GM12878 (cell line): ENCODE results near the gene BCL11A. TPM values are rescaled to one million over a fixed set of nuclear protein-coding genes. Genes with fewer than 3 reads are reported as not detected.
A peak's percentile ranks its signal among the peaks of the same experiment; 100 is the strongest.

Source experiments
- ATAC-seq: fragments of 200-7000 bp; cut with Tn5 transposase; 3 replicates; pipeline ENCODE4 v1.9.1; 2020; ENCODE audit warnings: mild to moderate bottlenecking, moderate library complexity
- BruUV-seq: library from RNA; stranded (reverse); fragments of 400-500 nt; replicated peaks from 2 replicates; lab custom pipeline; 2021; lab: Mats Ljungman, UMichigan
- CTCF ChIA-PET: fragments of 300-600 bp; sonication (Branson Sonifier 250); formaldehyde crosslinking; extraction: SDS; loops from one replicate; lab custom pipeline; 2021; ENCODE audit warnings: inconsistent platforms; lab: Yijun Ruan, JAX
- POLR2A ChIA-PET: fragments of 350-600 bp; formaldehyde crosslinking; extraction: SDS; loops from one replicate; lab custom pipeline; 2021; ENCODE audit warnings: inconsistent platforms; lab: Charles Lee
- RAD21 ChIA-PET: fragments of 300-600 bp; sonication (Branson Sonifier 250); formaldehyde crosslinking; loops from one replicate; lab custom pipeline; 2023; ENCODE audit warnings: antibody characterized with exemption; ENCODE audit not compliant: unreplicated experiment; lab: Charles Lee
- SMC1A ChIA-PET: fragments of 300-600 bp; sonication (Branson Sonifier 250); formaldehyde crosslinking; loops from one replicate; lab custom pipeline; 2023; ENCODE audit not compliant: unreplicated experiment, uncharacterized antibody; lab: Charles Lee
- DNase-seq: peaks from one replicate; pipeline ENCODE4 v3.0.0-alpha.2; 2011; ENCODE audit warnings: low read depth, low spot score
- FAIRE-seq: peaks from 3 replicates; lab custom pipeline; 2011; peaks lifted over from hg19 to GRCh38; lab: Jason Lieb, UNC
- H2AFZ ChIP-seq: 2 replicates; pipeline ENCODE4 v1.6.0; 2011; ENCODE audit warnings: low read depth, low read length, control low read depth; ENCODE audit not compliant: control insufficient read depth
- H3K27ac ChIP-seq: 2 replicates; pipeline ENCODE4 v1.5.1; 2011; ENCODE audit warnings: control low read depth; ENCODE audit not compliant: control insufficient read depth, insufficient read depth
- H3K27me3 ChIP-seq, 2 experiments: replicated peaks in 1 of 2; 2 replicates each; pipeline versions ENCODE4 v1.6.0 to v1.6.1; 2011; ENCODE audit warnings: low read length in 1 of 2; ENCODE audit not compliant: control insufficient read depth in 2 of 2, insufficient read depth in 2 of 2
- H3K36me3 ChIP-seq, 2 experiments: 2 replicates each; pipeline ENCODE4 v1.5.1; 2011; ENCODE audit warnings: low read length in 1 of 2; ENCODE audit not compliant: control insufficient read depth in 2 of 2, insufficient read depth in 2 of 2
- H3K4me1 ChIP-seq: 2 replicates; pipeline ENCODE4 v1.6.1; 2011; ENCODE audit warnings: mild to moderate bottlenecking, low read length, moderate library complexity, mixed read lengths; ENCODE audit not compliant: control insufficient read depth, insufficient read depth
- H3K4me2 ChIP-seq: 2 replicates; pipeline ENCODE4 v1.6.0; 2011; ENCODE audit warnings: control low read depth; ENCODE audit not compliant: control insufficient read depth, insufficient read depth
- H3K4me3 ChIP-seq: fragments of 200-600 bp; sonication (generic); 2 replicates; pipeline ENCODE4 v1.5.1; 2016
- H3K79me2 ChIP-seq: 2 replicates; pipeline ENCODE4 v1.6.0; 2011; ENCODE audit warnings: low read length; ENCODE audit not compliant: control insufficient read depth, insufficient read depth
- H3K9ac ChIP-seq: 2 replicates; pipeline ENCODE4 v1.8.0; 2011; ENCODE audit warnings: low read length, control low read depth, mixed read lengths; ENCODE audit not compliant: control insufficient read depth, insufficient read depth
- H3K9me3 ChIP-seq: replicated peaks from 3 replicates; pipeline ENCODE4 v1.5.1; 2011; ENCODE audit warnings: mild to moderate bottlenecking, low read length; ENCODE audit not compliant: control insufficient read depth, insufficient read depth
- H4K20me1 ChIP-seq: 2 replicates; pipeline ENCODE4 v1.6.0; 2011; ENCODE audit not compliant: control insufficient read depth, insufficient read depth
- BHLHE40 ChIP-seq, 2 experiments: fragments of 450-650 bp in 1 of 2; IDR thresholded peaks; 2 replicates each; pipeline ENCODE4 v1.6.1; 2011 to 2017; ENCODE audit warnings: low read depth in 2 of 2, borderline replicate concordance in 1 of 2, improper control_type of control experiment in 1 of 2, low read length in 1 of 2, mild to moderate bottlenecking in 1 of 2
- CBFB ChIP-seq: IDR thresholded peaks from 2 replicates; pipeline ENCODE4 v1.6.1; 2016; ENCODE audit warnings: antibody characterized with exemption, low read depth
- CHD4 ChIP-seq: fragments of 200-600 bp; sonication (generic); IDR thresholded peaks from 2 replicates; pipeline ENCODE4 v1.6.1; 2016; ENCODE audit warnings: mild to moderate bottlenecking
- EED ChIP-seq: sonication (generic); IDR thresholded peaks from 2 replicates; pipeline ENCODE4 v1.6.1; 2016; ENCODE audit warnings: antibody characterized with exemption, low read depth
- EP300 ChIP-seq, 2 experiments: fragments of 150-350 bp in 1 of 2; IDR thresholded peaks; 2 replicates each; pipeline ENCODE4 v1.6.1; 2011 to 2012; ENCODE audit warnings: low read depth in 2 of 2, low read length in 2 of 2, borderline replicate concordance in 1 of 2, improper control_type of control experiment in 1 of 2, inconsistent platforms in 1 of 2; ENCODE audit not compliant: control insufficient read depth in 1 of 2
- FOXM1 ChIP-seq: IDR thresholded peaks from 2 replicates; pipeline ENCODE4 v1.6.1; 2012; ENCODE audit warnings: low read depth, mild to moderate bottlenecking, inconsistent platforms, low read length, moderate library complexity
- HCFC1 ChIP-seq: fragments of 150-350 bp; IDR thresholded peaks from 2 replicates; pipeline ENCODE4 v1.6.1; 2014; ENCODE audit warnings: low read length
- IKZF1 ChIP-seq: fragments of 450-650 bp; conservative IDR thresholded peaks from 2 replicates; pipeline ENCODE4 v1.6.1; 2017; ENCODE audit warnings: antibody characterized with exemption, mild to moderate bottlenecking
- IKZF2 ChIP-seq, 2 experiments: fragments of 450-650 bp; IDR thresholded peaks; 2 replicates each; pipeline ENCODE4 v1.6.1; 2017; ENCODE audit warnings: mild to moderate bottlenecking in 2 of 2, moderate library complexity in 2 of 2
- IRF3 ChIP-seq: fragments of 450-650 bp; IDR thresholded peaks from 2 replicates; pipeline ENCODE4 v1.6.1; 2014; ENCODE audit warnings: mild to moderate bottlenecking
- IRF4 ChIP-seq: IDR thresholded peaks from 2 replicates; pipeline ENCODE4 v1.6.1; 2011; ENCODE audit warnings: low read depth, low read length
- JUNB ChIP-seq: IDR thresholded peaks from 2 replicates; pipeline ENCODE4 v1.6.1; 2016; ENCODE audit warnings: antibody characterized with exemption, mild to moderate bottlenecking
- LARP7 ChIP-seq: fragments of 450-650 bp; IDR thresholded peaks from 2 replicates; pipeline ENCODE4 v1.6.1; 2017; ENCODE audit warnings: mild to moderate bottlenecking
- RB1 ChIP-seq: fragments of 450-650 bp; formaldehyde crosslinking; IDR thresholded peaks from 2 replicates; pipeline ENCODE4 v1.6.1; 2017; ENCODE audit warnings: mild to moderate bottlenecking, borderline replicate concordance
- RELA ChIP-seq: fragments of 450-650 bp; IDR thresholded peaks from 2 replicates; pipeline ENCODE4 v1.8.0; 2014; ENCODE audit warnings: borderline replicate concordance; ENCODE audit not compliant: partially characterized antibody
- RUNX3 ChIP-seq: IDR thresholded peaks from 2 replicates; pipeline ENCODE4 v1.6.1; 2012; ENCODE audit warnings: low read length, inconsistent platforms
- SUZ12 ChIP-seq: fragments of 200-600 bp; sonication (generic); IDR thresholded peaks from one replicate; pipeline ENCODE4 v1.6.1; 2018; ENCODE audit warnings: antibody characterized with exemption, mild to moderate bottlenecking; ENCODE audit not compliant: unreplicated experiment
- WGBS: methylation state at CpG from one replicate; pipeline ENCODE4 v1.1.6; 2016; ENCODE audit warnings: low lambda C conversion rate; ENCODE audit not compliant: insufficient replicate concordance, insufficient coverage; ENCODE audit errors: missing lambda C conversion rate; 5-methylcytosine and 5-hydroxymethylcytosine counted together
- in situ Hi-C: fragments of 300-500 bp; cut with MboI; formaldehyde crosslinking; loops from 9 replicates; pipeline ENCODE4 v1.14.3; 2018; ENCODE audit warnings: mixed read lengths
- intact Hi-C: fragments of 100-400 bp; cut with micrococcal nuclease; formaldehyde crosslinking; loops from one replicate; pipeline ENCODE4 v1.14.2; 2022; ENCODE audit not compliant: unreplicated experiment
- polyA plus RNA-seq, 11 experiments: library from polyadenylated mRNA; depleted of rRNA in 4 of 11; unstranded in 6 of 11; stranded (reverse) in 5 of 11; fragments of >200 nt; fragmentation: Nextera tagmentation in 4 of 11; fragmentation: Illumina TruSeq in 1 of 11; extraction: Ambion mirVana in 4 of 11; extraction: Trizol in 1 of 11; gene quantifications; 1 replicate in 1 of 11; 2 replicates in 10 of 11; pipeline versions ENCODE4 v1.2.1 to v1.2.3, GENCODE V29; 2011 to 2016; ENCODE audit warnings: inconsistent platforms in 2 of 11, missing spikeins in 2 of 11, low read depth in 1 of 11
- total RNA-seq, 4 experiments: library from RNA; depleted of rRNA in 3 of 4; stranded (reverse); fragments of >200 nt in 3 of 4; fragmentation: Illumina TruSeq in 1 of 4; extraction: Trizol in 1 of 4; gene quantifications; 2 replicates each; pipeline versions ENCODE4 v1.2.1 to v1.2.3, GENCODE V29; 2013 to 2021

The BCL11A gene
- total and polyA plus RNA-seq, 10 of the 15 experiments (the other 5 are each of a cell fraction or from before 2014, with no cell fraction given) = 7.5 to 26.6 (median 11.1) TPM; not detected in 1

DNA sequence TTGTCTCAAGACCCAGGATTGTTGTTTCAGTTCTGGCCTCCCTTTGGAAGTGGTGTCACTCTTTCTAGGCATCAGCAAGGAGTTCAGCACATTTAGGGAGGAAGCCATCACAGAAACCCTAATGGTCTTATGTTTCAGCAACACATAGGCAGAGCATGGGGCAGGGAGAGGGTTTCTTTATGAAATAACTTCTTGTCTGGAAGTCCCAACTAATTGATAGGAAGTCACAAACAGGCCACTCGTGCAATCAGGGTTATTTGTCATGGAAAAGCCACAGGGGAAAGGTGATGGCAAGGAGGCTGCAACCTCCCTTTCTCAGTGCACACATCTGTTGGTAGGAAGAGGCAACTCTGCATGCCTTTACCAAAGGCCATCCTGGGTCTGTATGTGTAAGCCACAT lies 103.0 kb downstream of the BCL11A start:
- RAD21 ChIA-PET = no interaction called here
- FAIRE-seq (no peak), DNase-seq (no peak), ATAC-seq (no peak)
- no TSS peak for BruUV-seq
- no peaks in the 10 kb centered on the region for H3K9me3 ChIP-seq
- no peak overlapping the region for H3K4me3 ChIP-seq
- CTCF ChIA-PET = no interaction called here
- H3K27me3 ChIP-seq = no peaks in the 10 kb centered on the region
- no peak overlapping the region; the same call in 1 of the 2 replicates for H3K4me2 ChIP-seq
- H3K79me2 ChIP-seq = no peaks in the 10 kb centered on the region
- intact Hi-C loops (no loop called here), in situ Hi-C loops (no loop called here)
- no peaks in the 10 kb centered on the region for H3K36me3 ChIP-seq
- POLR2A ChIA-PET = interaction anchor here (1.0 kb wide), 1 partner anchor 11 kb away, joined by 4 read pairs; no protein-coding TSS in a partner anchor
- H3K4me1 ChIP-seq = peaks cover 38% of the 10 kb centered on the region
- no peak overlapping the region; the same call in 1 of the 2 replicates for H2AFZ ChIP-seq
- H4K20me1 ChIP-seq = no peaks in the 10 kb centered on the region
- peak overlapping the region; percentile 45 for H3K27ac ChIP-seq
- no peak overlapping the region for H3K9ac ChIP-seq
- TF ChIP-seq IKZF1 (no peak), BHLHE40 (IDR thresholded peaks at IDR 0.05; ENCODE audit: borderline replicate concordance in 1 of 2, low read depth in 2 of 2, low read length in 1 of 2) (no peak), RB1 (no peak), RELA (no peak)
- TF ChIP-seq, all 136 proteins: peak for 0
- SMC1A ChIA-PET = interaction anchor here (1.1 kb wide), 1 partner anchor 11 kb away, joined by 7 read pairs; no protein-coding TSS in a partner anchor
- WGBS = 42% methylated on average over 1 of the region's 1 CpG

- peak; percentile 36 for ATAC-seq
- intact Hi-C loops (loop anchor here (2.0 kb wide), 2 partner anchors 69 to 103 kb away; no protein-coding TSS in a partner anchor), in situ Hi-C loops (no loop called here)
- H3K4me3 ChIP-seq = peak overlapping the region; percentile 31; the same call in 1 of the 2 replicates
- RAD21 ChIA-PET = interaction anchor here (1.2 to 2.6 kb wide), 2 partner anchors 9 to 94 kb away, joined by 6 to 11 read pairs; no protein-coding TSS in a partner anchor
- H3K9me3 ChIP-seq = no peaks in the 10 kb centered on the region
- FAIRE-seq = no peak
- no peak overlapping the region for H2AFZ ChIP-seq
- H4K20me1 ChIP-seq = no peaks in the 10 kb centered on the region
- no peaks in the 10 kb centered on the region for H3K79me2 ChIP-seq
- no TSS peak for BruUV-seq
- peak overlapping the region; percentile 70 for H3K4me2 ChIP-seq
- DNase-seq = no peak
- SMC1A ChIA-PET = interaction anchor here (1.1 to 2.3 kb wide), 4 partner anchors 8 to 41 kb away, joined by 3 to 11 read pairs (median 5); no protein-coding TSS in a partner anchor
- no peaks in the 10 kb centered on the region for H3K27me3 ChIP-seq
- TF ChIP-seq EED = peak; percentile 78
- TF ChIP-seq EP300 (IDR thresholded peaks at IDR 0.05; ENCODE audit: borderline replicate concordance in 1 of 2, control insufficient read depth in 1 of 2, low read depth in 2 of 2, low read length in 2 of 2) = 0 out of 4 replicates have a peak, but pooled peaks of 1 of the 2 experiments have one; percentile 8
- no peak for TF ChIP-seq CHD4
- TF ChIP-seq JUNB = peak; percentile 67
- TF ChIP-seq FOXM1 = no peak
- TF ChIP-seq RUNX3 = peak; percentile 83
- TF ChIP-seq IRF3 = no peak
- no peak for TF ChIP-seq HCFC1
- TF ChIP-seq SUZ12 = no peak
- TF ChIP-seq LARP7 = no peak
- no peak for TF ChIP-seq CBFB
- TF ChIP-seq IKZF2 (IDR thresholded peaks at IDR 0.05) = peak in 1 of 2 experiments; percentile 37; a peak in 1 of 4 replicates
- TF ChIP-seq IKZF1 = peak; percentile 43; the same call in 1 of the 2 replicates
- TF ChIP-seq IRF4 = no peak
- POLR2A ChIA-PET = no interaction called here
- peaks cover 54% of the 10 kb centered on the region for H3K4me1 ChIP-seq
- H3K9ac ChIP-seq = peak overlapping the region; percentile 61; the same call in 1 of the 2 replicates
- peak overlapping the region; percentile 94 for H3K27ac ChIP-seq
- CTCF ChIA-PET = interaction anchor here (0.8 to 1.5 kb wide), 4 partner anchors 9 to 18 kb away, joined by 3 to 4 read pairs (median 3); no protein-coding TSS in a partner anchor
- H3K36me3 ChIP-seq = no peaks in the 10 kb centered on the region
- 0% methylated on average over 1 of the region's 1 CpG for WGBS
These were observed 105.5 kb downstream of the BCL11A start for GRCh38 chr2:60447943-60448342.
